HepG2 (cell line): ENCODE results near the gene OBSL1. TPM values are rescaled to one million over a fixed set of nuclear protein-coding genes. Genes with fewer than 3 reads are reported as not detected.
A peak's percentile ranks its signal among the peaks of the same experiment; 100 is the strongest.

Experiments
- BCL6 ChIP-seq: IDR thresholded peaks from 2 replicates; pipeline ENCODE4 v1.6.1; 2016; ENCODE audit warnings: missing genetic modification reagents, missing compliant biosample characterization
- CBX5 ChIP-seq: sonication (generic); formaldehyde crosslinking; IDR thresholded peaks from 2 replicates; pipeline ENCODE4 v1.4.0; 2020; ENCODE audit warnings: missing genetic modification reagents, borderline replicate concordance
- HMG20B ChIP-seq: conservative IDR thresholded peaks from 2 replicates; pipeline ENCODE4 v1.6.1; 2016; ENCODE audit warnings: missing genetic modification reagents, missing compliant biosample characterization
- KAT8 ChIP-seq: IDR thresholded peaks from 2 replicates; pipeline ENCODE4 v1.6.1; 2016; ENCODE audit warnings: missing genetic modification reagents, missing compliant biosample characterization
- NPAS2 ChIP-seq: sonication (generic); formaldehyde crosslinking; IDR thresholded peaks from 2 replicates; pipeline ENCODE4 v1.8.0; 2022; ENCODE audit warnings: mild to moderate bottlenecking, missing genetic modification reagents, borderline replicate concordance
- NR2F1 ChIP-seq, 2 experiments: fragments of 450-650 bp in 1 of 2; formaldehyde crosslinking in 1 of 2; IDR thresholded peaks; 2 replicates each; pipeline versions ENCODE4 v1.5.0 to v1.6.1; 2016 to 2020; ENCODE audit warnings: mild to moderate bottlenecking in 1 of 2, missing compliant biosample characterization in 1 of 2, missing genetic modification reagents in 1 of 2, moderate library complexity in 1 of 2
- RFXAP ChIP-seq: sonication (generic); formaldehyde crosslinking; IDR thresholded peaks from 2 replicates; pipeline ENCODE4 v1.4.0; 2020; ENCODE audit warnings: missing genetic modification reagents, borderline replicate concordance
- U2AF2 ChIP-seq: fragments of 200-400 bp; formaldehyde crosslinking; IDR thresholded peaks from 2 replicates; pipeline ENCODE4 v1.6.1; 2017; ENCODE audit warnings: low read depth, mild to moderate bottlenecking, low read length
- YEATS2 ChIP-seq: sonication (generic); formaldehyde crosslinking; IDR thresholded peaks from 2 replicates; pipeline ENCODE4 v1.4.0; 2020; ENCODE audit warnings: missing genetic modification reagents, borderline replicate concordance
- ZBTB38 ChIP-seq: sonication (generic); formaldehyde crosslinking; IDR thresholded peaks from 2 replicates; pipeline ENCODE4 v1.5.1; 2020; ENCODE audit warnings: mild to moderate bottlenecking, missing genetic modification reagents
- ZC3H13 ChIP-seq: sonication (generic); formaldehyde crosslinking; IDR thresholded peaks from 2 replicates; pipeline ENCODE4 v1.8.1; 2023; ENCODE audit warnings: mild to moderate bottlenecking, missing genetic modification reagents, moderate library complexity
- ZNF317 ChIP-seq: sonication (generic); formaldehyde crosslinking; IDR thresholded peaks from 2 replicates; pipeline ENCODE4 v1.5.0; 2020; ENCODE audit warnings: mild to moderate bottlenecking, missing genetic modification reagents
- ZNF382 ChIP-seq: sonication (generic); formaldehyde crosslinking; IDR thresholded peaks from 2 replicates; pipeline ENCODE4 v1.5.0; 2020; ENCODE audit warnings: missing genetic modification reagents, mild to moderate bottlenecking, borderline replicate concordance
- ZNF460 ChIP-seq: sonication (generic); formaldehyde crosslinking; IDR thresholded peaks from 2 replicates; pipeline ENCODE4 v1.5.1; 2020; ENCODE audit warnings: missing genetic modification reagents, mild to moderate bottlenecking, borderline replicate concordance
- ZNF777 ChIP-seq: sonication (generic); formaldehyde crosslinking; IDR thresholded peaks from 2 replicates; pipeline ENCODE4 v1.4.0; 2020; ENCODE audit warnings: missing genetic modification reagents
- ZNF788 ChIP-seq: sonication (generic); formaldehyde crosslinking; IDR thresholded peaks from 2 replicates; pipeline ENCODE4 v1.5.0; 2020; ENCODE audit warnings: mild to moderate bottlenecking, missing genetic modification reagents, borderline replicate concordance
- ZNF883 ChIP-seq: sonication (generic); formaldehyde crosslinking; IDR thresholded peaks from 2 replicates; pipeline ENCODE4 v1.5.1; 2020; ENCODE audit warnings: mild to moderate bottlenecking, missing genetic modification reagents; ENCODE audit errors: not compliant biosample characterization
- ZZZ3 ChIP-seq: sonication (generic); formaldehyde crosslinking; IDR thresholded peaks from 2 replicates; pipeline ENCODE4 v1.4.0; 2020; ENCODE audit warnings: missing genetic modification reagents, mild to moderate bottlenecking, borderline replicate concordance
- polyA plus RNA-seq, 8 experiments: library from polyadenylated mRNA; depleted of rRNA in 3 of 8; stranded (reverse) in 7 of 8; unstranded in 1 of 8; fragments of >200 nt; fragmentation: Illumina TruSeq in 4 of 8; extraction: Trizol in 4 of 8; gene quantifications; 2 replicates each; pipeline versions ENCODE4 v1.2.1 to v1.2.3, GENCODE V29; 2011 to 2016; ENCODE audit warnings: low read depth in 4 of 8, missing spikeins in 1 of 8, mixed read lengths in 1 of 8; ENCODE audit not compliant: insufficient read depth in 1 of 8
- total RNA-seq, 5 experiments: library from RNA; depleted of rRNA; stranded (reverse); fragments of >200 nt; fragmentation: Illumina TruSeq; extraction: Trizol; gene quantifications; 2 replicates each; pipeline ENCODE4 v1.2.3, GENCODE V29; 2016; ENCODE audit warnings: low read depth in 1 of 5
- TF ChIP-seq, protein P1 (sequence below): sonication (generic); formaldehyde crosslinking; IDR thresholded peaks from 2 replicates; pipeline ENCODE4 v1.5.0; 2020; ENCODE audit warnings: missing genetic modification reagents
- TF ChIP-seq, protein P2 (sequence below): sonication (generic); formaldehyde crosslinking; IDR thresholded peaks from 2 replicates; pipeline ENCODE4 v1.4.0; 2020; ENCODE audit warnings: low read depth, mild to moderate bottlenecking, missing genetic modification reagents
- TF ChIP-seq, protein P3 (sequence below), 2 experiments: fragments of 450-650 bp in 1 of 2; sonication (generic) in 1 of 2; formaldehyde crosslinking; IDR thresholded peaks; 2 replicates each; pipeline versions ENCODE4 v1.5.0 to v1.8.0; 2020 to 2022; ENCODE audit warnings: mild to moderate bottlenecking in 1 of 2, missing genetic modification reagents in 1 of 2
- TF ChIP-seq, protein P4 (sequence below): sonication (generic); formaldehyde crosslinking; IDR thresholded peaks from 2 replicates; pipeline ENCODE4 v1.5.0; 2020; ENCODE audit warnings: missing genetic modification reagents, mild to moderate bottlenecking, borderline replicate concordance
- TF ChIP-seq, protein P5 (sequence below): sonication (generic); formaldehyde crosslinking; IDR thresholded peaks from 2 replicates; pipeline ENCODE4 v1.4.0; 2020; ENCODE audit warnings: missing genetic modification reagents; ENCODE audit errors: not compliant biosample characterization

OBSL1 gene
- total and polyA plus RNA-seq, 2 of the 13 experiments (the other 11 are each of a cell fraction or from before 2014, with no cell fraction given) = 86.7 to 218 TPM

DNA sequence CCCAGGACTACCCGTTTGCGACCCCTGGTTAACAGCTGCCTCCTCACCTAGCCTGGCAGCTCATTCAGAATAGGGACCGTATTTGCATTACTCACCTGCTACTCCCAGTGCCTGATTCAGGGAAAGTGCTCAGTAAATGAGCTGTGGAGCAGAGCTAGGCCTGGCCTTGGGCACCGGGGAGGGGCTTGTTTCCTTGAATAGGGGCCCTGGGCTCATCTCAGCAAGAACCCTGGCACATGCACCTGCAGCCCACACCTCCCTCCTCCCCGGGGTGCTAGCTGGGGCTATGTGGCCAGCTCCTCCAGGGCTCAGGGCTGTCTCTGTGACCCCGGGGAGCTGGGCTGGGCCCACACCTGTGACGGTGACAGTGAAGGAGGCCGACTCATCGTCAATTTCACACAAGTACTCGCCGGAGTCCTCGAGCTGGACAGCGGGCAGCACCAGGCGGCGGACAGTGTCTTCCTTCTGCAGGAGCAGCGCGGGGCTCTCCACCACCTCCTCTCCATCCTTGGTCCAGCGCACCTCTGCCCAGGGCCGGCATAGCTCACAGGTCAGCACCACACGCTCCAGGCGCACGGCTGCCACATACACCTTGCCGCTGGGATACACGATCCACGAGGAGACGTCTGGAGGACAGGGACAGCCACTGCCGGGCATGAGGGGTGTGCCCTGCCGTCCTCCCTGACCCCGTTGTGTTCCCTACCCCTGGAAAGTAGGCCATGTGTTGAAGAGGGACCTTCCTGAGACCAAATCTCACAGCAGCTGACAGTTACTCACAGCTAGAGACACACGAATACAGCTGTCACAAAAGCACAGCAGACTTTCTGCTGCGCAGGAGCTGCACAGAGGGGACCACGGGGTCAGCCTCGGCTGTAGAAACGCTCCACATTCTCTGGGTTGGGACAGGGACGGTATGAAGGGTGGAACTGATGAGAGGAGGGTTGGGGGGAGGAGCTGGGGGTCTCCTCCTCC lies 9.0 kb downstream of the OBSL1 start (continued):
- TF ChIP-seq ZNF317 (CRISPR knock-in tag) = no peak
- TF ChIP-seq ZC3H13 = 0 out of 2 replicates have a peak, but pooled peaks have one; percentile 18
- no peak for TF ChIP-seq RFXAP (CRISPR knock-in tag)
- TF ChIP-seq ZNF883 = peak; percentile 52
- TF ChIP-seq NPAS2 = no peak
- TF ChIP-seq, protein P1, sequence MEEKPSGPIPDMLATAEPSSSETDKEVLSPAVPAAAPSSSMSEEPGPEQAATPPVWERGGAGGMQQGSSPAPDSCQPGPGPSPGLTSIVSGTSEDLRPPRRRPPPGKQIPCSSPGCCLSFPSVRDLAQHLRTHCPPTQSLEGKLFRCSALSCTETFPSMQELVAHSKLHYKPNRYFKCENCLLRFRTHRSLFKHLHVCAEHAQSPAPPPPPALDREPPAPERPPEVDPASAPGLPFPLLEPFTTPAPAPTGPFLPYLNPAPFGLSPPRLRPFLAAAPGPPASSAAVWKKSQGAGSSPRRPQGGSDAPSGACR (CRISPR knock-in tag) = no peak
- no peak for TF ChIP-seq YEATS2 (CRISPR knock-in tag)
- TF ChIP-seq ZNF777 (CRISPR knock-in tag) = no peak
- TF ChIP-seq, protein P2, sequence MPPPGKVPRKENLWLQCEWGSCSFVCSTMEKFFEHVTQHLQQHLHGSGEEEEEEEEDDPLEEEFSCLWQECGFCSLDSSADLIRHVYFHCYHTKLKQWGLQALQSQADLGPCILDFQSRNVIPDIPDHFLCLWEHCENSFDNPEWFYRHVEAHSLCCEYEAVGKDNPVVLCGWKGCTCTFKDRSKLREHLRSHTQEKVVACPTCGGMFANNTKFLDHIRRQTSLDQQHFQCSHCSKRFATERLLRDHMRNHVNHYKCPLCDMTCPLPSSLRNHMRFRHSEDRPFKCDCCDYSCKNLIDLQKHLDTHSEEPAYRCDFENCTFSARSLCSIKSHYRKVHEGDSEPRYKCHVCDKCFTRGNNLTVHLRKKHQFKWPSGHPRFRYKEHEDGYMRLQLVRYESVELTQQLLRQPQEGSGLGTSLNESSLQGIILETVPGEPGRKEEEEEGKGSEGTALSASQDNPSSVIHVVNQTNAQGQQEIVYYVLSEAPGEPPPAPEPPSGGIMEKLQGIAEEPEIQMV (CRISPR knock-in tag) = no peak
- TF ChIP-seq NR2F1 (CRISPR knock-in tag; IDR thresholded peaks at IDR 0.05) = no peak
- no peak for TF ChIP-seq KAT8 (CRISPR knock-in tag)
- TF ChIP-seq, protein P3, sequence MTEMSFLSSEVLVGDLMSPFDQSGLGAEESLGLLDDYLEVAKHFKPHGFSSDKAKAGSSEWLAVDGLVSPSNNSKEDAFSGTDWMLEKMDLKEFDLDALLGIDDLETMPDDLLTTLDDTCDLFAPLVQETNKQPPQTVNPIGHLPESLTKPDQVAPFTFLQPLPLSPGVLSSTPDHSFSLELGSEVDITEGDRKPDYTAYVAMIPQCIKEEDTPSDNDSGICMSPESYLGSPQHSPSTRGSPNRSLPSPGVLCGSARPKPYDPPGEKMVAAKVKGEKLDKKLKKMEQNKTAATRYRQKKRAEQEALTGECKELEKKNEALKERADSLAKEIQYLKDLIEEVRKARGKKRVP (CRISPR knock-in tag; IDR thresholded peaks at IDR 0.05) = no peak
- TF ChIP-seq BCL6 (CRISPR knock-in tag) = no peak
- TF ChIP-seq ZNF788 (CRISPR knock-in tag) = no peak
- no peak for TF ChIP-seq CBX5 (CRISPR knock-in tag)
- TF ChIP-seq ZBTB38 (CRISPR knock-in tag) = peak; percentile 80
- TF ChIP-seq ZZZ3 = no peak
- TF ChIP-seq ZNF460 (CRISPR knock-in tag) = no peak
- TF ChIP-seq, protein P4, sequence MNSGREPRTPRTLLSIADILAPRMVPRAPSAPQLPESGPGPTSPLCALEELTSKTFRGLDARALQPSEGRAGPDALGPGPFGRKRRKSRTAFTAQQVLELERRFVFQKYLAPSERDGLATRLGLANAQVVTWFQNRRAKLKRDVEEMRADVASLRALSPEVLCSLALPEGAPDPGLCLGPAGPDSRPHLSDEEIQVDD (CRISPR knock-in tag) = no peak
- TF ChIP-seq HMG20B (CRISPR knock-in tag) = no peak
- TF ChIP-seq, protein P5, sequence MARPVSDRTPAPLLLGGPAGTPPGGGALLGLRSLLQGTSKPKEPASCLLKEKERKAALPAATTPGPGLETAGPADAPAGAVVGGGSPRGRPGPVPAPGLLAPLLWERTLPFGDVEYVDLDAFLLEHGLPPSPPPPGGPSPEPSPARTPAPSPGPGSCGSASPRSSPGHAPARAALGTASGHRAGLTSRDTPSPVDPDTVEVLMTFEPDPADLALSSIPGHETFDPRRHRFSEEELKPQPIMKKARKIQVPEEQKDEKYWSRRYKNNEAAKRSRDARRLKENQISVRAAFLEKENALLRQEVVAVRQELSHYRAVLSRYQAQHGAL (CRISPR knock-in tag) = no peak
- no peak for TF ChIP-seq ZNF382 (CRISPR knock-in tag)
- TF ChIP-seq U2AF2 = no peak
